ENCODE results near the gene KCTD16.

Gene KCTD16

GRCh38 chr5:144167998-144168397 lies 2.7 kb upstream of the KCTD16 start:
- no peak for DNase-seq

- no peak for DNase-seq
These were observed 783 bp upstream of the KCTD16 start for GRCh38 chr5:144169904-144170275.

GRCh38 chr5:144173766-144174165 lies 3.1 kb downstream of the KCTD16 start:
- DNase-seq, result no peak

- DNase-seq, result no peak
These were observed 6.9 kb downstream of the KCTD16 start for GRCh38 chr5:144177548-144177947.

GRCh38 chr5:144179226-144179625 lies 8.6 kb downstream of the KCTD16 start:
- no peak for DNase-seq

GRCh38 chr5:144183254-144183889 lies 12.7 kb downstream of the KCTD16 start:
- peak; percentile 35 for DNase-seq

- peak; percentile 84 for DNase-seq
These were observed 17.1 kb downstream of the KCTD16 start for GRCh38 chr5:144187699-144188294.

GRCh38 chr5:144189800-144190429 lies 19.2 kb downstream of the KCTD16 start:
- DNase-seq, result peak; percentile 93

GRCh38 chr5:144191531-144191930 lies 20.9 kb downstream of the KCTD16 start:
- DNase-seq, result no peak

GRCh38 chr5:144191998-144192397 lies 21.3 kb downstream of the KCTD16 start:
- peak; percentile 86 for DNase-seq

GRCh38 chr5:144192661-144193060 lies 22.0 kb downstream of the KCTD16 start:
- DNase-seq, result no peak

GRCh38 chr5:144194144-144194543 lies 23.5 kb downstream of the KCTD16 start:
- no peak for DNase-seq

- no peak for DNase-seq
These were observed 24.8 kb downstream of the KCTD16 start for GRCh38 chr5:144195448-144195847.

GRCh38 chr5:144196612-144197011 lies 25.9 kb downstream of the KCTD16 start:
- DNase-seq, result no peak

- no peak for DNase-seq
These were observed 27.7 kb downstream of the KCTD16 start for GRCh38 chr5:144198386-144198785.

- DNase-seq, result no peak
These were observed 30.9 kb downstream of the KCTD16 start for GRCh38 chr5:144201588-144201987.

GRCh38 chr5:144202072-144202471 lies 31.4 kb downstream of the KCTD16 start:
- no peak for DNase-seq

- no peak for DNase-seq
These were observed 32.1 kb downstream of the KCTD16 start for GRCh38 chr5:144202726-144203125.

GRCh38 chr5:144203750-144204596 lies 33.3 kb downstream of the KCTD16 start:
- DNase-seq, result peak; percentile 60

- no peak for DNase-seq
These were observed 34.5 kb downstream of the KCTD16 start for GRCh38 chr5:144205141-144205551.

- no peak for DNase-seq
These were observed 35.5 kb downstream of the KCTD16 start for GRCh38 chr5:144206141-144206540.

GRCh38 chr5:144207875-144208444 lies 37.3 kb downstream of the KCTD16 start:
- DNase-seq, result no peak

- DNase-seq, result no peak
These were observed 38.7 kb downstream of the KCTD16 start for GRCh38 chr5:144209361-144209760.
